HEK293 (cell line): ENCODE results near the gene PORCN.

ENCODE experiments used
- CTCF ChIA-PET: fragments of 350-600 bp; formaldehyde crosslinking; extraction: SDS; loops from one replicate; lab custom pipeline; 2021; ENCODE audit warnings: antibody characterized with exemption; lab: Yijun Ruan, JAX
- POLR2A ChIA-PET: fragments of 300-600 bp; formaldehyde crosslinking; extraction: SDS; loops from one replicate; lab custom pipeline; 2020; ENCODE audit warnings: antibody characterized with exemption, inconsistent platforms; lab: Yijun Ruan, JAX
- H3K27ac ChIP-seq: fragments of 200-500 bp; sonication (Bioruptor generic); 2 replicates; pipeline ENCODE4 v1.5.1; 2014; ENCODE audit warnings: low read depth, low read length, control low read depth, inconsistent platforms; ENCODE audit errors: extremely low read depth
- H3K36me3 ChIP-seq, 2 experiments: fragments of 200-500 bp in 1 of 2; sonication (Bioruptor generic) in 1 of 2; 1 replicate in 1 of 2; 2 replicates in 1 of 2; pipeline ENCODE4 v1.5.1; 2014 to 2017; ENCODE audit warnings: inconsistent platforms in 2 of 2, low read length in 2 of 2; ENCODE audit not compliant: control insufficient read depth in 2 of 2, insufficient read depth in 1 of 2
- H3K4me1 ChIP-seq: fragments of 200-500 bp; sonication (Bioruptor generic); 2 replicates; pipeline ENCODE4 v1.5.1; 2014; ENCODE audit warnings: mild to moderate bottlenecking, low read length, inconsistent platforms; ENCODE audit not compliant: control insufficient read depth, insufficient read depth
- H3K4me3 ChIP-seq: 2 replicates; pipeline ENCODE4 v1.5.1; 2011; ENCODE audit warnings: low read depth, mild to moderate bottlenecking, control low read depth, low read length, moderate library complexity
- H3K9me3 ChIP-seq: fragments of 200-500 bp; sonication (Bioruptor generic); 2 replicates; pipeline ENCODE4 v1.5.1; 2014; ENCODE audit warnings: low read depth, low read length, inconsistent platforms; ENCODE audit not compliant: control insufficient read depth, insufficient read depth
- ELK4 ChIP-seq: IDR thresholded peaks from 2 replicates; pipeline ENCODE4 v1.6.1; 2011; ENCODE audit warnings: mild to moderate bottlenecking, low read depth, low read length, borderline replicate concordance
- GLI4 ChIP-seq: fragments of 450-650 bp; formaldehyde crosslinking; IDR thresholded peaks from 2 replicates; pipeline ENCODE4 v1.5.1; 2016; ENCODE audit warnings: missing biosample characterization, missing genetic modification characterization
- HIC1 ChIP-seq: fragments of 450-650 bp; formaldehyde crosslinking; IDR thresholded peaks from 2 replicates; pipeline ENCODE4 v1.5.1; 2016; ENCODE audit warnings: missing biosample characterization, missing genetic modification characterization
- PRDM1 ChIP-seq: fragments of 450-650 bp; formaldehyde crosslinking; IDR thresholded peaks from 2 replicates; pipeline ENCODE4; 2016; ENCODE audit warnings: missing biosample characterization, missing genetic modification characterization
- SP7 ChIP-seq: fragments of 450-650 bp; formaldehyde crosslinking; IDR thresholded peaks from 2 replicates; pipeline ENCODE4 v1.5.1; 2016; ENCODE audit warnings: missing biosample characterization, missing genetic modification characterization
- TRIM28 ChIP-seq: IDR thresholded peaks from 2 replicates; pipeline ENCODE4 v1.6.1; 2011; ENCODE audit warnings: low read length, control low read depth, borderline replicate concordance
- ZBTB10 ChIP-seq: fragments of 450-650 bp; formaldehyde crosslinking; IDR thresholded peaks from 2 replicates; pipeline ENCODE4 v1.5.1; 2016; ENCODE audit warnings: missing biosample characterization, missing genetic modification characterization
- ZBTB48 ChIP-seq: fragments of 450-650 bp; formaldehyde crosslinking; IDR thresholded peaks from 2 replicates; pipeline ENCODE4 v1.5.1; 2016; ENCODE audit warnings: missing biosample characterization, missing genetic modification characterization
- ZNF112 ChIP-seq: fragments of 450-650 bp; formaldehyde crosslinking; IDR thresholded peaks from 2 replicates; pipeline ENCODE4 v1.5.0; 2017; ENCODE audit warnings: missing biosample characterization, missing genetic modification characterization
- ZNF132 ChIP-seq: fragments of 450-650 bp; formaldehyde crosslinking; IDR thresholded peaks from 2 replicates; pipeline ENCODE4 v1.5.1; 2017; ENCODE audit warnings: missing biosample characterization, missing genetic modification characterization, borderline replicate concordance
- ZNF174 ChIP-seq: fragments of 450-650 bp; formaldehyde crosslinking; IDR thresholded peaks from 2 replicates; pipeline ENCODE4 v1.5.0; 2017; ENCODE audit warnings: missing biosample characterization, mild to moderate bottlenecking, missing genetic modification characterization
- ZNF404 ChIP-seq: fragments of 450-650 bp; formaldehyde crosslinking; IDR thresholded peaks from 2 replicates; pipeline ENCODE4 v1.5.1; 2017; ENCODE audit warnings: missing biosample characterization, missing genetic modification characterization
- ZNF426 ChIP-seq: fragments of 450-650 bp; formaldehyde crosslinking; IDR thresholded peaks from 2 replicates; pipeline ENCODE4 v1.5.1; 2017; ENCODE audit warnings: missing biosample characterization, missing genetic modification characterization, mild to moderate bottlenecking, inconsistent platforms, moderate library complexity
- ZNF473 ChIP-seq: fragments of 450-650 bp; formaldehyde crosslinking; IDR thresholded peaks from 2 replicates; pipeline ENCODE4 v1.5.1; 2017; ENCODE audit warnings: missing biosample characterization, missing genetic modification characterization
- ZNF501 ChIP-seq: fragments of 450-650 bp; formaldehyde crosslinking; IDR thresholded peaks from 2 replicates; pipeline ENCODE4 v1.5.1; 2016; ENCODE audit warnings: missing biosample characterization, missing genetic modification characterization
- ZNF670 ChIP-seq: fragments of 450-650 bp; formaldehyde crosslinking; IDR thresholded peaks from 2 replicates; pipeline ENCODE4 v1.5.1; 2016; ENCODE audit warnings: missing biosample characterization, missing genetic modification characterization, low read depth
- ZNF692 ChIP-seq: fragments of 450-650 bp; formaldehyde crosslinking; IDR thresholded peaks from 2 replicates; pipeline ENCODE4 v1.5.1; 2016; ENCODE audit warnings: missing biosample characterization, missing genetic modification characterization
- ZNF707 ChIP-seq: fragments of 450-650 bp; formaldehyde crosslinking; IDR thresholded peaks from 2 replicates; pipeline ENCODE4 v1.5.1; 2016; ENCODE audit warnings: missing biosample characterization, missing genetic modification characterization
- ZNF768 ChIP-seq: fragments of 450-650 bp; formaldehyde crosslinking; IDR thresholded peaks from 2 replicates; pipeline ENCODE4 v1.5.1; 2018; ENCODE audit warnings: missing biosample characterization, mild to moderate bottlenecking, missing genetic modification characterization

PORCN gene

GRCh38 chrX:48474581-48474980, 34.2 kb upstream of the PORCN start (continued):
- no peak for TF ChIP-seq ZBTB10 (tag by site-specific recombination)
- no peak for TF ChIP-seq ZNF426

GRCh38 chrX:48475296-48475695, 33.5 kb upstream of the PORCN start:
- TF ChIP-seq ZNF707 (tag by site-specific recombination) (no peak), ZNF670 (tag by site-specific recombination) (no peak), ZBTB48 (no peak), ZNF768 (tag by site-specific recombination) (no peak), ZNF174 (tag by site-specific recombination) (no peak), ZNF692 (tag by site-specific recombination) (no peak), ZNF473 (no peak), GLI4 (tag by site-specific recombination) (no peak), ZNF132 (no peak), ZNF112 (no peak), PRDM1 (tag by site-specific recombination) (no peak), ZNF404 (tag by site-specific recombination) (no peak), ELK4 (no peak), TRIM28 (no peak), SP7 (no peak), ZNF501 (tag by site-specific recombination) (no peak), HIC1 (tag by site-specific recombination) (no peak)
- TF ChIP-seq, all 188 proteins: peak for 0
- CTCF ChIA-PET, result interaction anchor here (0.6 to 1.1 kb wide), 4 partner anchors 14 to 364 kb away, joined by 3 to 5 read pairs (median 3); no protein-coding TSS in a partner anchor
- peaks cover 0 to 21% of the 10 kb centered on the region in 2 experiments; a peak in 2 of 3 replicates for H3K36me3 ChIP-seq
- H3K4me3 ChIP-seq, result peak overlapping the region; percentile 60
- 0 out of 2 replicates have a peak, but pooled peaks cover 2% of the 10 kb centered on the region for H3K4me1 ChIP-seq
- no peaks in the 10 kb centered on the region for H3K9me3 ChIP-seq
- POLR2A ChIA-PET, result no interaction called here
- peak overlapping the region; percentile 38; the same call in 1 of the 2 replicates for H3K27ac ChIP-seq
